Calu3 (cell line): ENCODE data around the gene PPP1R9A. TPM values are rescaled to one million over a fixed set of nuclear protein-coding genes. Genes with fewer than 3 reads are reported as not detected.

Experiments
- BruUV-seq: library from RNA; stranded (reverse); fragments of 400-500 nt; replicated peaks from 2 replicates; lab custom pipeline; 2021; lab: Mats Ljungman, UMichigan
- CTCF ChIA-PET: fragments of 300-600 bp; sonication (Branson Sonifier 250); formaldehyde crosslinking; loops from one replicate; lab custom pipeline; 2022; ENCODE audit warnings: antibody characterized with exemption; lab: Charles Lee
- DNase-seq: peaks from one replicate; pipeline ENCODE4 v3.0.0; 2022
- H3K27ac Mint-ChIP-seq: one replicate; pipeline ENCODE4 v1.8.0; 2022; ENCODE audit warnings: mixed read lengths; ENCODE audit not compliant: unreplicated experiment
- H3K27me3 Mint-ChIP-seq: one replicate; pipeline ENCODE4 v1.8.0; 2022; ENCODE audit warnings: mixed read lengths; ENCODE audit not compliant: unreplicated experiment
- H3K36me3 Mint-ChIP-seq: one replicate; pipeline ENCODE4 v1.8.0; 2022; ENCODE audit warnings: mild to moderate bottlenecking, moderate library complexity, mixed read lengths; ENCODE audit not compliant: insufficient read depth, unreplicated experiment
- H3K4me1 Mint-ChIP-seq: one replicate; pipeline ENCODE4 v1.8.0; 2022; ENCODE audit warnings: mild to moderate bottlenecking, low read depth, mixed read lengths; ENCODE audit not compliant: unreplicated experiment
- H3K4me3 Mint-ChIP-seq: one replicate; pipeline ENCODE4 v1.8.0; 2022; ENCODE audit warnings: mild to moderate bottlenecking, low read depth, moderate library complexity, mixed read lengths; ENCODE audit not compliant: unreplicated experiment
- H3K9me3 Mint-ChIP-seq: one replicate; pipeline ENCODE4 v1.8.0; 2022; ENCODE audit warnings: low read depth, mixed read lengths; ENCODE audit not compliant: unreplicated experiment
- intact Hi-C: fragments of 100-400 bp; cut with micrococcal nuclease; formaldehyde crosslinking; loops from one replicate; pipeline ENCODE4 v1.10.0; 2022; ENCODE audit not compliant: unreplicated experiment
- total RNA-seq: library from RNA; stranded (reverse); gene quantifications from 2 replicates; pipeline ENCODE4 v1.2.3, GENCODE V29; 2022
- TF ChIP-seq, protein P1 (sequence below): fragments of 200-600 bp; IDR thresholded peaks from one replicate; pipeline ENCODE4 v1.8.0; 2022; ENCODE audit warnings: antibody characterized with exemption; ENCODE audit not compliant: unreplicated experiment

The PPP1R9A gene
- total RNA-seq, 1 experiment from 2014 or later, result 19.4 TPM

DNA sequence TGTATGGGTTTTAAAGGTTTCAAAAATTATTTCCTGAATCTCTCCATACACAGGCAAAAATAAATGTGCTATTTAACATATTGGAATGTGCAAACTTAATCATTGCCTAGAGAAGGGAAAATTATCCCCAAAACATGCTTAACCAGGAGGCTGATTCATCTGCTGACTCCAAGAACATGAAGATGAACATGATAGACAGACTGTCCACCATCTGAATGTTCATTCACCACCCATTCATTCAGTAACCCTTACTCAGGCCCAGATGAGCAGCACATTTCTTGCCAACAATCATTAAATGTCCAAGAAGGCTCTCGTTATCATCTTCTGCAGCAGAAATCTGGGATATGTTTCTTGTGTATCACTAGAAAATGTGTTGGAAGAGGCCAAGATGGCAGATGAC, 110.6 kb downstream of the PPP1R9A start:
- Mint-ChIP-seq H3K27me3 (no peaks in the 10 kb centered on the region), H3K36me3 (no peaks in the 10 kb centered on the region), H3K4me1 (no peaks in the 10 kb centered on the region), H3K9me3 (no peaks in the 10 kb centered on the region), H3K27ac (no peak overlapping the region), H3K4me3 (no peak overlapping the region)
- CTCF ChIA-PET, result no interaction called here
- DNase-seq, result no peak
- TF ChIP-seq, protein P1, sequence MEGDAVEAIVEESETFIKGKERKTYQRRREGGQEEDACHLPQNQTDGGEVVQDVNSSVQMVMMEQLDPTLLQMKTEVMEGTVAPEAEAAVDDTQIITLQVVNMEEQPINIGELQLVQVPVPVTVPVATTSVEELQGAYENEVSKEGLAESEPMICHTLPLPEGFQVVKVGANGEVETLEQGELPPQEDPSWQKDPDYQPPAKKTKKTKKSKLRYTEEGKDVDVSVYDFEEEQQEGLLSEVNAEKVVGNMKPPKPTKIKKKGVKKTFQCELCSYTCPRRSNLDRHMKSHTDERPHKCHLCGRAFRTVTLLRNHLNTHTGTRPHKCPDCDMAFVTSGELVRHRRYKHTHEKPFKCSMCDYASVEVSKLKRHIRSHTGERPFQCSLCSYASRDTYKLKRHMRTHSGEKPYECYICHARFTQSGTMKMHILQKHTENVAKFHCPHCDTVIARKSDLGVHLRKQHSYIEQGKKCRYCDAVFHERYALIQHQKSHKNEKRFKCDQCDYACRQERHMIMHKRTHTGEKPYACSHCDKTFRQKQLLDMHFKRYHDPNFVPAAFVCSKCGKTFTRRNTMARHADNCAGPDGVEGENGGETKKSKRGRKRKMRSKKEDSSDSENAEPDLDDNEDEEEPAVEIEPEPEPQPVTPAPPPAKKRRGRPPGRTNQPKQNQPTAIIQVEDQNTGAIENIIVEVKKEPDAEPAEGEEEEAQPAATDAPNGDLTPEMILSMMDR, result no peak
- BruUV-seq, result no TSS peak
- intact Hi-C loops, result no loop called here

DNA sequence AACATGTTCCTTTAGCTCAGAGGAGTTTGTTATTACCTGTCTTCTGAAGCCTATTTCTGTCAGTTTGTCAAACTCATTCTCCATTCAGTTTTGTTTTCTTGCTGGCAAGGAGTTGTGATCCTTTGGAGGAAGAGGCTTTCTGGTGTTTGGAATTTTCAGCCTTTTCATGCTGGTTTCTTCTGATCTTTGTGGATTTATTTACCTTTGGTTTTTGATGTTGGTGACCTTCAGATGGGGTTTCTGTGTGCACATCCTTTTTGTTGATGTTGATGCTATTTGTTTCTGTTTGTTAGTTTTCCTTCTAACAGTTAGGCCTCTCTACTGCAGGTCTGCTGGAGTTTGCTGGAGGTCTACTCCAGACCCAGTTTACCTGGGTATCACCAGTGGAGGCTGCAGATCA, 118.6 kb downstream of the PPP1R9A start:
- no peak for DNase-seq
- H3K4me1 Mint-ChIP-seq, result peaks cover 12% of the 10 kb centered on the region
- H3K27me3 Mint-ChIP-seq, result no peaks in the 10 kb centered on the region
- peaks cover 11% of the 10 kb centered on the region for H3K9me3 Mint-ChIP-seq
- TF ChIP-seq, protein P1, result no peak
- CTCF ChIA-PET, result no interaction called here
- BruUV-seq, result no TSS peak
- no peaks in the 10 kb centered on the region for H3K36me3 Mint-ChIP-seq
- H3K4me3 Mint-ChIP-seq, result no peak overlapping the region
- intact Hi-C loops, result loop anchor here (5.0 kb wide), 1 partner anchor 119 kb away; the partner anchor contains the start of gene PPP1R9A
- peak overlapping the region; percentile 65 for H3K27ac Mint-ChIP-seq

DNA sequence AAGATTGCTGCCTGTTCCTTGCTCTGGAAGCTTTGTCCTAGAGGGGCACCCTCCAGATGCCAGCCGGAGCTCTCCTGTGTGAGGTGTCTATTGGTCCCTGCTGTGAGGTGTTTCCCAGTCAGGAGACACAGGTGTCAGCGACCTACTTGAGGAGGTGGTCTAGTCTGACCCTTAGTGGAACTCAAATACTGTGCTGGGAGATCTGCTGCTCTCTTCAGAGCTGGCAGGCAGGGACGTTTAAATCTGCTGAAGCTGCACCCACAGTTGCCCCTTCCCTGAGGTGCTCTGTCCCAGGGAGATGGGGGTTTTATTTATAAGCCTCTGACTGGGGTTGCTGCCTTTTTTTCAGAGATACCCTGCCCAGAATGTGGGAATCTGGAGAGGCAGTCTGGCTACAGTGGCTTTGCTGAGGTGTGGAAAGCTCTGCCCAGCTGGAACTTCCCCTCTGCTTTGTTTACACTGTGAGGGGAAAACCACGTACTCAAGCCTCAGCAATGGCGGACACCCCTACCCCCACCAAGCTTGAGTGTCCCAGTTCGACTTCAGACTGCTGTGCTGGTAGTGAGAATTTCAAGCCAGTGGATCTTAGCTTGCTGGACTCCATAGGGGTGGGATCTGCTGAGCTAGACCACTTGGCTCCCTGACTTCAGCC, 119.2 kb downstream of the PPP1R9A start:
- BruUV-seq, result no TSS peak
- TF ChIP-seq, protein P1, result no peak
- intact Hi-C loops, result loop anchor here (5.0 kb wide), 1 partner anchor 119 kb away; the partner anchor contains the start of gene PPP1R9A
- no peaks in the 10 kb centered on the region for H3K36me3 Mint-ChIP-seq
- H3K27me3 Mint-ChIP-seq, result no peaks in the 10 kb centered on the region
- peak; percentile 13 for DNase-seq
- CTCF ChIA-PET, result interaction anchor here (1.0 kb wide), 1 partner anchor 22 kb away, joined by 4 read pairs; no protein-coding TSS in a partner anchor
- peaks cover 12% of the 10 kb centered on the region for H3K4me1 Mint-ChIP-seq
- H3K4me3 Mint-ChIP-seq, result peak overlapping the region; percentile 59
- H3K27ac Mint-ChIP-seq, result peak overlapping the region; percentile 81
- H3K9me3 Mint-ChIP-seq, result peaks cover 11% of the 10 kb centered on the region

DNA sequence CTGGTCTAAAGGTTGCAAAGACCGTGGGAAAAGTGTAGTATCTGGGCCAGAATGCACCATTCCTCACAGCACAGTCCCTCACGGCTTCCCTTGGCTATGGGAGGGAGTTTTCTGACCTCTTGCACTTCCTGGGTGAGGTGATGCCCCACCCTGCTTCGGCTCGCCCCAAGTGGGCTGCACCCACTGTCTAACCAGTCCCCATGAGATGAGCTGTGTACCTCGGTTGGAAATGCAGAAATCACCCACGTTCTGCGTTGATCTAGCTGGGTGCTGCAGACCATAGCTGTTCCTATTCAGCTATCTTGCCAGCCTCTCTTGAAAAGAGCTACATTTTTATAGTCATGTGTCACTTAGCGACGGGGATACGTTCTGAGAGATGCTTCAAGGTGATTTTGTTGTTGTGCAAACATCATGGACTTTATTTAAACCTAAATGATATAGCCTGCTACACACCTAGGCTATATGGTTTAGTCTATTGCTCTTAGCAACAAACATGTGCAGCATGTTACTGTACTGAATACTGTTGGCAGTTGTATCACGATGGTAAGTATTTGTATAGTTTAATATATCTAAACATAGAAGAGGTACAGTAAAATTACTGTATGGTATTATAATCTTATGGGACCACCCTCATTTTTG, 120.0 kb downstream of the PPP1R9A start:
- intact Hi-C loops, result loop anchor here (5.0 kb wide), 1 partner anchor 120 kb away; the partner anchor contains the start of gene PPP1R9A
- H3K27ac Mint-ChIP-seq, result peak overlapping the region; percentile 81

More for the DNA sequence above, 120.0 kb downstream of the PPP1R9A start:
- peak; percentile 39 for DNase-seq
- Mint-ChIP-seq H3K4me1 (peaks cover 12% of the 10 kb centered on the region), H3K36me3 (no peaks in the 10 kb centered on the region), H3K27me3 (no peaks in the 10 kb centered on the region), H3K4me3 (peak overlapping the region; percentile 59), H3K9me3 (peaks cover 11% of the 10 kb centered on the region)
- TF ChIP-seq, protein P1, result no peak
- CTCF ChIA-PET, result interaction anchor here (1.0 kb wide), 1 partner anchor 23 kb away, joined by 4 read pairs; no protein-coding TSS in a partner anchor
- no TSS peak for BruUV-seq
